HL-60/S4 treated with retinoic acid at 250 ng/mL for 4 days and 3 days (cell line): ENCODE measurements around the gene DOCK3.

Experiments
- in situ Hi-C: fragments of 300-500 bp; cut with MboI; formaldehyde crosslinking; loops from 2 replicates; pipeline ENCODE4 v1.7.0; 2022; ENCODE audit warnings: low sequenced_read_pairs

Gene DOCK3

GRCh38 chr3:50674349-50675178, at the start of gene DOCK3:
Gene DOCK3, plus strand, starts transcription at chr3:50674927. Its CDS starts 337 bp downstream, at chr3:50675264.
- in situ Hi-C loops, result no loop called here

GRCh38 chr3:50625231-50626182, 49.2 kb upstream of the DOCK3 start:
- in situ Hi-C loops, result no loop called here

GRCh38 chr3:50626401-50626800, 48.3 kb upstream of the DOCK3 start:
- in situ Hi-C loops, result no loop called here

GRCh38 chr3:50627407-50628051, 47.2 kb upstream of the DOCK3 start:
- in situ Hi-C loops, result no loop called here

GRCh38 chr3:50628601-50629000, 46.1 kb upstream of the DOCK3 start:
- in situ Hi-C loops, result no loop called here

GRCh38 chr3:50630394-50630793, 44.3 kb upstream of the DOCK3 start:
- in situ Hi-C loops, result no loop called here

GRCh38 chr3:50630877-50631276, 43.9 kb upstream of the DOCK3 start:
- in situ Hi-C loops, result no loop called here

GRCh38 chr3:50632450-50632849, 42.3 kb upstream of the DOCK3 start:
- in situ Hi-C loops, result no loop called here

GRCh38 chr3:50633230-50633790, 41.4 kb upstream of the DOCK3 start:
- in situ Hi-C loops, result no loop called here

- in situ Hi-C loops, result no loop called here
Measured at GRCh38 chr3:50635066-50635465, 39.7 kb upstream of the DOCK3 start.

- in situ Hi-C loops, result no loop called here
Measured at GRCh38 chr3:50637011-50637410, 37.7 kb upstream of the DOCK3 start.

- in situ Hi-C loops, result no loop called here
Measured at GRCh38 chr3:50637945-50638344, 36.8 kb upstream of the DOCK3 start.

- in situ Hi-C loops, result no loop called here
Measured at GRCh38 chr3:50639055-50639494, 35.7 kb upstream of the DOCK3 start.

- in situ Hi-C loops, result no loop called here
Measured at GRCh38 chr3:50642382-50642781, 32.3 kb upstream of the DOCK3 start.

GRCh38 chr3:50644561-50644960, 30.2 kb upstream of the DOCK3 start:
- in situ Hi-C loops, result no loop called here

GRCh38 chr3:50645378-50645777, 29.3 kb upstream of the DOCK3 start:
- in situ Hi-C loops, result no loop called here

GRCh38 chr3:50648313-50648712, 26.4 kb upstream of the DOCK3 start:
- in situ Hi-C loops, result no loop called here

- in situ Hi-C loops, result no loop called here
Measured at GRCh38 chr3:50648944-50649343, 25.8 kb upstream of the DOCK3 start.

- in situ Hi-C loops, result no loop called here
Measured at GRCh38 chr3:50649451-50649931, 25.2 kb upstream of the DOCK3 start.

- in situ Hi-C loops, result no loop called here
Measured at GRCh38 chr3:50650018-50650417, 24.7 kb upstream of the DOCK3 start.

GRCh38 chr3:50651445-50651844, 23.3 kb upstream of the DOCK3 start:
- in situ Hi-C loops, result no loop called here
